Thyroid gland (tissue), 4 donors: Measurements from ENCODE around the gene DNAAF5. TPM values are rescaled to one million over a fixed set of nuclear protein-coding genes. Genes with fewer than 3 reads are reported as not detected.

Source experiments
- DNase-seq, 2 donors: peaks; one replicate each; pipeline ENCODE4 v3.0.0-alpha.2; 2019
- H3K27ac ChIP-seq, 3 donors: fragments of 200-600 bp; sonication (generic); 1 replicate in 2 of 3; 2 replicates in 1 of 3; pipeline ENCODE4 v1.5.1; 2016 to 2019; ENCODE audit warnings: mild to moderate bottlenecking in 1 of 3, moderate library complexity in 1 of 3
- H3K27me3 ChIP-seq: fragments of 200-600 bp; sonication (generic); one replicate; pipeline ENCODE4 v1.5.1; 2019
- H3K36me3 ChIP-seq, 2 donors: fragments of 200-600 bp; sonication (generic); one replicate each; pipeline ENCODE4 v1.5.1; 2016 to 2019
- H3K4me1 ChIP-seq, 2 donors: fragments of 200-600 bp; sonication (generic); one replicate each; pipeline ENCODE4 v1.5.1; 2017 to 2019
- H3K4me3 ChIP-seq, 3 donors: fragments of 200-600 bp; sonication (generic); replicated peaks in 1 of 3; 1 replicate in 2 of 3; 2 replicates in 1 of 3; pipeline ENCODE4 v1.5.1; 2016; ENCODE audit warnings: mild to moderate bottlenecking in 1 of 3
- H3K9me3 ChIP-seq: fragments of 200-600 bp; sonication (generic); one replicate; pipeline ENCODE4 v1.5.1; 2017
- POLR2A ChIP-seq, 2 donors: fragments of 450-650 bp; IDR thresholded peaks; one replicate each; pipeline ENCODE4 v1.6.1; 2017; ENCODE audit warnings: antibody characterized with exemption in 2 of 2, mild to moderate bottlenecking in 2 of 2, moderate library complexity in 1 of 2
- WGBS, 2 donors: methylation state at CpG; one replicate each; pipeline ENCODE4 v1.1.5; 2017; 5-methylcytosine and 5-hydroxymethylcytosine counted together
- intact Hi-C: fragments of 100-400 bp; cut with DNase I; formaldehyde crosslinking; loops from one replicate; pipeline ENCODE4 v1.15.1; 2023
- total RNA-seq, 4 donors: library from RNA; depleted of rRNA; stranded (reverse); fragments of >200 nt; gene quantifications; one replicate each; pipeline ENCODE4 v1.2.3, GENCODE V29; 2016
- TF ChIP-seq, protein P1 (sequence below), 6 experiments: fragments of 200-600 bp in 3 of 6; fragments of 450-650 bp in 3 of 6; sonication (generic) in 3 of 6; IDR thresholded peaks; one replicate each; pipeline ENCODE4 v1.5.1; 2016 to 2019; ENCODE audit warnings: antibody characterized with exemption in 6 of 6, mild to moderate bottlenecking in 2 of 6, inconsistent platforms in 1 of 6, moderate library complexity in 1 of 6

The DNAAF5 gene
- total RNA-seq, 4 donors from 2014 or later = 20.2 to 40.7 (median 34.0) TPM

DNA sequence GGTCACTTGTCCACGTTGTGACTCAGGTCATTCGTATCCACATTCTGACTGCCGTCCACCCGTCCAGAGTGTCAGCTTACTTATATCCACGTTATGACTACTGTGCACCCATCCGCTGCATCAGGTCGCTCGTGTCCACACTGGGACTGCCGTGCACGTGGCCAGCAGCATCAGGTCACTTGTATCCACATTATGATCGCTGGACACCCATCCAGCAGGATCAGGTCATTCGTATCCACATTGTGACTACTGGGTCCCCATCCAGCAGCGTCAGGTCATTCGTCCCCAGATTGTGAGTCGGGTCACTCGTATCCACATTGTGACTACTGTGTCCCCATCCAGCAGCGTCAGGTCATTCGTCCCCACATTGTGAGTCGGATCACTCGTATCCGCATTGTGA, 58.5 kb downstream of the DNAAF5 start:
- Histone ChIP-seq H3K9me3 (no peaks in the 10 kb centered on the region), H3K36me3 (peaks cover 16 to 28% of the 10 kb centered on the region in 2 donors), H3K27me3 (no peaks in the 10 kb centered on the region), H3K27ac (no peak overlapping the region), H3K4me3 (no peak overlapping the region), H3K4me1 (peaks cover 0 to 8% of the 10 kb centered on the region in 2 donors)
- intact Hi-C loops = loop anchor here (10.0 kb wide), 2 partner anchors 50 to 200 kb away; partner anchors contain the start of genes CYP2W1 and SUN1
- TF ChIP-seq, protein P1, sequence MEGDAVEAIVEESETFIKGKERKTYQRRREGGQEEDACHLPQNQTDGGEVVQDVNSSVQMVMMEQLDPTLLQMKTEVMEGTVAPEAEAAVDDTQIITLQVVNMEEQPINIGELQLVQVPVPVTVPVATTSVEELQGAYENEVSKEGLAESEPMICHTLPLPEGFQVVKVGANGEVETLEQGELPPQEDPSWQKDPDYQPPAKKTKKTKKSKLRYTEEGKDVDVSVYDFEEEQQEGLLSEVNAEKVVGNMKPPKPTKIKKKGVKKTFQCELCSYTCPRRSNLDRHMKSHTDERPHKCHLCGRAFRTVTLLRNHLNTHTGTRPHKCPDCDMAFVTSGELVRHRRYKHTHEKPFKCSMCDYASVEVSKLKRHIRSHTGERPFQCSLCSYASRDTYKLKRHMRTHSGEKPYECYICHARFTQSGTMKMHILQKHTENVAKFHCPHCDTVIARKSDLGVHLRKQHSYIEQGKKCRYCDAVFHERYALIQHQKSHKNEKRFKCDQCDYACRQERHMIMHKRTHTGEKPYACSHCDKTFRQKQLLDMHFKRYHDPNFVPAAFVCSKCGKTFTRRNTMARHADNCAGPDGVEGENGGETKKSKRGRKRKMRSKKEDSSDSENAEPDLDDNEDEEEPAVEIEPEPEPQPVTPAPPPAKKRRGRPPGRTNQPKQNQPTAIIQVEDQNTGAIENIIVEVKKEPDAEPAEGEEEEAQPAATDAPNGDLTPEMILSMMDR (IDR thresholded peaks at IDR 0.05) = no peak
- no peak for TF ChIP-seq POLR2A (IDR thresholded peaks at IDR 0.05)
- no peak for DNase-seq
- WGBS, 2 donors = 98% methylated on average over 21 of the region's 21 CpGs

DNA sequence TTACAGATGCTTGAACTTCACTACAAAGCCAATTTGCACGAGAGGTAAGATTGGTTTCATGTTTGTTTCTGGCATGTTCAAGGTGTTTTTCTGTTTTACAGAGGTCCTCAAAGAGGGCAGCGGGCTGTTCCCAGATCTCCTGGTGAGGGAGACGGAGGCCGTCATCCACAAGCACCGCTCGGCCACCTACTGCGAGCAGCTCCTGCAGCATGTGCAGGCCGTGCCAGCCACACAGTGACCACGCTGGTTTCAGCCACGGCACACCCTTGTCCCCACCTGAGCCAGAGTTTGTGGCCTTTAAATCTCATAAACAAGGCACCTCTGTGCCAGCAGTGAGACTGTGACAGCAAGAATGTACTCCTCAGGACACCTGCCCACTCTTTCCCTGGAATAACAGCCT, 58.9 kb downstream of the DNAAF5 start:
- Histone ChIP-seq H3K4me1 (peaks cover 0 to 8% of the 10 kb centered on the region in 2 donors), H3K36me3 (peaks cover 16 to 26% of the 10 kb centered on the region in 2 donors), H3K27ac (no peak overlapping the region), H3K27me3 (no peaks in the 10 kb centered on the region), H3K4me3 (no peak overlapping the region), H3K9me3 (no peaks in the 10 kb centered on the region)
- 95 to 100% methylated on average over 8 to 10 of the region's 10 CpGs for WGBS, 2 donors
- DNase-seq = no peak
- TF ChIP-seq, protein P1 (IDR thresholded peaks at IDR 0.05) = no peak
- intact Hi-C loops = loop anchor here (10.0 kb wide), 2 partner anchors 49 to 199 kb away; partner anchors contain the start of genes CYP2W1 and SUN1

DNA sequence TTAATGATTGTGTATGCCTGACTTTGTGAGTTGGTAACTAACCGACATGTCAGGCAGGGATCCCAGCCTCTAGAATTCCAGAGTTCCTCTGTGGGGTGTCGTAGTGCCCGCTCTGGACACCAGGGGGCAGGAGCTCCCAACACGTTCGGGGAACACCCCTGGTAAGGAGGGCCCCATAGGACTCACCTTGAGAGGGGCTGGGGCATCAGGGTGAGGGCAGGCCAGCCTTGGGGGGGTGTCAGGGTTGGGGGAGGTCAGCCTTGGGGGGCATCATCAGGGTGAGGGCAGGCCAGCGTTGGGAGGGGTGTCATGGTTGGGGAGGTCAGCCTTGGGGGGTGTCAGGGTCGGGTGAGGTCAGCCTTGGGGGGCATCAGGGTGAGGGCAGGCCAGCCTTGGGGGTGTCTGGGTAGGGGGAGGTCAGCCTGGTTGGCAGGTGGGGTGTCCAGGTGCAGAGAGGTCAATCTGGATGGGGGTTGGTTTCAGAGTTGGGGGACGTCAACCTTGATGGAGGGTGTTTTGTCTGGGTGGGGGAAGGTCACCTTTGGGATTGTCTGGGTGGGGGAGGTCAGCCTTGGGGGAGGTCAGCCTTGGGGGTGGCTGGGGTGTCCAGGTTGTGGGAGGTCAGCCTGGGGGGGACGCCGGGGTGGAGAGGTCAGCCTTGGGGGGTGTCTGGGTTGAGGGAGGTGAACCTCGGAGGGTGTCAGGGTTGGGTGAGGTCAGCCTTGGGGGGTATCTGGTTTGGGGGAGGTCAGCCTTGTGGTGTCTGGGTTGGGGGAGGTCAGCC, 60.2 kb downstream of the DNAAF5 start:
- peak; percentile 73 to 81 for DNase-seq
- intact Hi-C loops = loop anchor here (2.0 to 10.0 kb wide), 3 partner anchors 48 to 198 kb away; partner anchors contain the start of genes CYP2W1 and SUN1
- TF ChIP-seq POLR2A (IDR thresholded peaks at IDR 0.05) = no peak
- TF ChIP-seq, protein P1 (IDR thresholded peaks at IDR 0.05) = peak; percentile 39 to 87 (median 84)
- Histone ChIP-seq H3K9me3 (no peaks in the 10 kb centered on the region), H3K27ac (no peak overlapping the region), H3K27me3 (no peaks in the 10 kb centered on the region), H3K4me1 (peaks cover 0 to 8% of the 10 kb centered on the region in 2 donors), H3K4me3 (no peak overlapping the region), H3K36me3 (peaks cover 16 to 21% of the 10 kb centered on the region in 2 donors)
- WGBS, 2 donors = 47 to 54% methylated on average over 8 to 9 of the region's 11 CpGs

DNA sequence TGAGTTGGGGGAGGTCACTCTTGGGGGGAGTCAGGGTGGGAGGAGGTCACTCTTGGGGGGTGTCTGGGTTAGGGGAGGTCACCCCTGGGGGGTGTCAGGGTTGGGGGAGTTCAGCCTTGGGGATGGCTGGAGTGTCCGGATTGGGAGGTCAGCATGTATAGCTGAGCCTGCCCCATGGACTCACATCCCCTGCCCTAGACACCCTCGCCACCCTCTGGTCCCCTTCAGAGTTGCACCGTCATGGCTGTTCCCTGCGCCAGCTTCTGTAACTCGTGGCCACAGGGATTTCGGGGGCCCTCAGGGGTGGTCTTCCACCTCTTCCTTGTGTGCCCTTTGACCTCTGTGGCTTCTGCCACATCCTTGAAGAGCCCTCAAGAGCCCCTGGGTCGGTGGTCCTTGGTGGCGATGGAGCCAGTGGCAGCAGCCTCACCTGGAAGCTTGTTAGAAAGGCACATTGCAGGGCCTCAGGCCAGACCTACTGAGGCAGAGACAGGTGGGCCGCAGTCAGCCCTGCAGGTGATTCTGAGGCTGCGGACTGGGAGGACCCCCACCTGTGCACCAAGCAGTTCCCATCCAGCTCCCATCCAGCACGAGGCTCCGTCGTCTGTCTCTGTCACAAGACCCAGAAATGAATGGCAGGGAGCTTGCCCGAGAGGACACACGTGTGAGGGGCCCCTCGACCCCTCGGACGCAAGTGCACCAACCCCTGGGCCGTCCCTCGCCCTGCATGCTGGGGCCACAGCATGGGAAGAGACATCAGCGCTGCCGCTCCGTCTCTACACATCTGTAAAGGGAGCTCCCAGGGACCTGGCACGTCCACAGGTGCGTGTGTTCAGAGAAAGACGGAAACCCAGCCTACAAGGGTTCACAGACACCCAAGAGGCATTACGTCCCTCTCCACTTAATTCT, 61.1 kb downstream of the DNAAF5 start:
- WGBS, 2 donors = 91 to 96% methylated on average over 19 to 20 of the region's 27 CpGs
- intact Hi-C loops = loop anchor here (2.0 to 10.0 kb wide), 3 partner anchors 47 to 197 kb away; partner anchors contain the start of genes CYP2W1 and SUN1

More for the DNA sequence above, 61.1 kb downstream of the DNAAF5 start:
- Histone ChIP-seq H3K36me3 (peaks cover 16 to 19% of the 10 kb centered on the region in 2 donors), H3K4me1 (peaks cover 0 to 8% of the 10 kb centered on the region in 2 donors), H3K27me3 (no peaks in the 10 kb centered on the region), H3K4me3 (no peak overlapping the region), H3K27ac (no peak overlapping the region), H3K9me3 (no peaks in the 10 kb centered on the region)
- no peak for TF ChIP-seq POLR2A (IDR thresholded peaks at IDR 0.05)
- TF ChIP-seq, protein P1 (IDR thresholded peaks at IDR 0.05) = no peak
- DNase-seq = no peak
